ENCODE data around the gene VGLL4. TPM values are rescaled to one million over a fixed set of nuclear protein-coding genes. Genes with fewer than 3 reads are reported as not detected.

The VGLL4 gene
- total and polyA plus RNA-seq, 2 of the 4 experiments (the other 2 are of a cell fraction) = 26.2 to 35.4 TPM

- peak overlapping the region; percentile 69 for H3K14ac ChIP-seq (replicated peaks; ENCODE audit: low read depth, low read length)
- no peak overlapping the region for H2AFZ ChIP-seq (replicated peaks; ENCODE audit: low read length, poor library complexity)
- peak overlapping the region; percentile 74; the same call in 1 of the 2 replicates for H3K23ac ChIP-seq (ENCODE audit: low read depth, low read length)
- 0% methylated on average over 3 of the region's 9 CpGs; no CpG with 5 or more reads in 1 of the 2 experiments for WGBS, 2 experiments (ENCODE audit: extremely low coverage in 2 of 2, insufficient read length in 1 of 2)
- peak overlapping the region; percentile 78 for H3K4me2 ChIP-seq (ENCODE audit: low read depth, low read length)
- peak overlapping the region; percentile 91 for H3K4ac ChIP-seq (ENCODE audit: low read depth, low read length)
- H4K20me1 ChIP-seq (ENCODE audit: insufficient read depth, low read length) = peaks cover 3% of the 10 kb centered on the region; the same call in 1 of the 2 replicates
- peaks cover 11% of the 10 kb centered on the region for H3K9me1 ChIP-seq (ENCODE audit: insufficient read depth, low read length)
- no peaks in the 10 kb centered on the region for H3K9me3 ChIP-seq (ENCODE audit: control insufficient read depth, insufficient read depth, low read length)
- H2BK120ac ChIP-seq (ENCODE audit: low read depth, low read length) = peak overlapping the region; percentile 92
- peak overlapping the region; percentile 73 for H2BK20ac ChIP-seq (ENCODE audit: low read depth, low read length)
- BruUV-seq (replicated peaks) = no TSS peak
- H4K8ac ChIP-seq (ENCODE audit: low read depth in 2 of 2, low read length in 2 of 2) = peak overlapping the region; percentile 10 to 66
- H3K4me3 ChIP-seq (ENCODE audit: insufficient read depth, low read depth, low read length) = no peak overlapping the region
- peak overlapping the region; percentile 47 for H2AK5ac ChIP-seq (ENCODE audit: low read depth, low read length)
- H3K56ac ChIP-seq (ENCODE audit: extremely low read depth, insufficient read depth, low read length) = peak overlapping the region; percentile 85; the same call in 1 of the 2 replicates
- H2BK5ac ChIP-seq (ENCODE audit: low read depth, low read length, poor library complexity, severe bottlenecking) = peak overlapping the region; percentile 92
- intact Hi-C loops (cut with micrococcal nuclease) = loop anchor here (1.0 to 2.0 kb wide), 3 partner anchors 21 to 133 kb away; partner anchors contain the start of gene VGLL4
- in situ Hi-C loops (cut with MboI; ENCODE audit: low sequenced_read_pairs) = no loop called here
- peak overlapping the region; percentile 93; the same call in 1 of the 2 replicates for H3K27ac ChIP-seq (ENCODE audit: insufficient read depth, low read length)
- peak overlapping the region; percentile 69 for H4K5ac ChIP-seq (ENCODE audit: low read depth, low read length)
- H2AK9ac ChIP-seq (replicated peaks; ENCODE audit: low read depth, low read length, poor library complexity) = no peak overlapping the region
- peak overlapping the region; percentile 82 for H3K18ac ChIP-seq (ENCODE audit: low read depth, low read length)
- dilution Hi-C loops (cut with HindIII; ENCODE audit: low sequenced_read_pairs, unreplicated experiment) = no loop called here
- CTCF ChIA-PET = interaction anchor here (0.7 to 1.1 kb wide), 3 partner anchors 130 to 141 kb away, joined by 3 to 4 read pairs (median 3); no protein-coding TSS in a partner anchor
- POLR2A ChIA-PET (ENCODE audit: unreplicated experiment) = no interaction called here
- DNase-seq (peak; percentile 96), ATAC-seq (ENCODE audit: low read depth) (peak; percentile 91)
- H3K4me1 ChIP-seq (ENCODE audit: control insufficient read depth, insufficient read depth, low read length) = peaks cover 22% of the 10 kb centered on the region
- H2BK15ac ChIP-seq (ENCODE audit: low read depth, low read length) = peak overlapping the region; percentile 64; the same call in 2 of the 3 replicates
- H4K91ac ChIP-seq (ENCODE audit: insufficient read depth, low read depth, low read length) = peak overlapping the region; percentile 86
- no peaks in the 10 kb centered on the region for H3K27me3 ChIP-seq (ENCODE audit: control insufficient read depth, insufficient read depth, low read length)
- H3K79me1 ChIP-seq (ENCODE audit: low read depth in 1 of 2, low read length in 2 of 2) = peaks cover 5 to 23% of the 10 kb centered on the region in 2 experiments
- no peaks in the 10 kb centered on the region for H3K36me3 ChIP-seq (ENCODE audit: control insufficient read depth, insufficient read depth, low read length)
- peak overlapping the region; percentile 39; the same call in 1 of the 2 replicates for H3K9ac ChIP-seq (ENCODE audit: low read depth, low read length)
- TF ChIP-seq BHLHE40 (IDR thresholded peaks at IDR 0.05; ENCODE audit: low read depth, low read length) (peak; percentile 60), MXI1 (IDR thresholded peaks at IDR 0.05; ENCODE audit: borderline replicate concordance, low read depth, low read length) (peak; percentile 91), RAD21 (IDR thresholded peaks at IDR 0.05; ENCODE audit: low read length) (peak; percentile 34), CHD1 (IDR thresholded peaks at IDR 0.05; ENCODE audit: low read depth, low read length) (no peak), CTCF (conservative IDR thresholded peaks at IDR 0.05; ENCODE audit: low read depth, low read length) (no peak; the same call in 1 of the 2 replicates), RCOR1 (IDR thresholded peaks at IDR 0.05; ENCODE audit: insufficient replicate concordance, low read length) (no peak), RFX5 (IDR thresholded peaks at IDR 0.05; ENCODE audit: low read depth, low read length) (no peak), CEBPB (IDR thresholded peaks at IDR 0.05; ENCODE audit: low read depth, low read length) (peak; percentile 21; the same call in 1 of the 2 replicates), ELK1 (IDR thresholded peaks at IDR 0.05; ENCODE audit: borderline replicate concordance, low read depth, low read length) (no peak), FOS (IDR thresholded peaks at IDR 0.05; ENCODE audit: low read depth, low read length) (peak; percentile 61), MAZ (IDR thresholded peaks at IDR 0.05; ENCODE audit: borderline replicate concordance, low read depth, low read length) (no peak), USF2 (IDR thresholded peaks at IDR 0.05; ENCODE audit: low read depth, low read length) (peak; percentile 87), POLR2A (IDR thresholded peaks at IDR 0.05; ENCODE audit: low read depth, low read length) (peak; percentile 45; the same call in 1 of the 2 replicates)
Measured at GRCh38 chr3:11509173-11510000, 134.3 kb downstream of the VGLL4 start.

All from IMR-90 (cell line).